Stimulated activated CD8-positive, alpha-beta memory T cell treated with anti-CD3 and anti-CD28 coated beads, Interleukin-4, amount 100 ng/mL, for 1 hour (primary cell): ENCODE results near the gene DNAH9.

Experiments
- DNase-seq, 2 donors: peaks; one replicate each; pipeline ENCODE4 v3.0.0-alpha.2; 2020; ENCODE audit warnings: low read depth in 2 of 2, low spot score in 1 of 2

DNAH9 gene

GRCh38 chr17:11739848-11740247 lies 141.6 kb downstream of the DNAH9 start:
- DNase-seq: no peak

GRCh38 chr17:11742886-11743285 lies 144.6 kb downstream of the DNAH9 start:
- DNase-seq: no peak

- DNase-seq: no peak
These were observed 146.4 kb downstream of the DNAH9 start for GRCh38 chr17:11744696-11745095.

GRCh38 chr17:11747441-11747840 lies 149.2 kb downstream of the DNAH9 start:
- no peak for DNase-seq

GRCh38 chr17:11757815-11758214 lies 159.5 kb downstream of the DNAH9 start:
- DNase-seq: no peak

GRCh38 chr17:11768106-11768505 lies 169.8 kb downstream of the DNAH9 start:
- DNase-seq: no peak

- no peak for DNase-seq
These were observed 170.7 kb downstream of the DNAH9 start for GRCh38 chr17:11768981-11769380.

GRCh38 chr17:11772031-11772430 lies 173.8 kb downstream of the DNAH9 start:
- DNase-seq: no peak

- no peak for DNase-seq
These were observed 181.6 kb downstream of the DNAH9 start for GRCh38 chr17:11779892-11780291.

GRCh38 chr17:11780621-11781020 lies 182.4 kb downstream of the DNAH9 start:
- no peak for DNase-seq

GRCh38 chr17:11786711-11787438 lies 188.6 kb downstream of the DNAH9 start:
- DNase-seq: no peak

- no peak for DNase-seq
These were observed 197.6 kb downstream of the DNAH9 start for GRCh38 chr17:11795906-11796305.

- DNase-seq: no peak
These were observed 199.5 kb downstream of the DNAH9 start for GRCh38 chr17:11797803-11798202.

- DNase-seq: no peak
These were observed 205.1 kb downstream of the DNAH9 start for GRCh38 chr17:11803231-11803969.

- no peak for DNase-seq
These were observed 206.9 kb downstream of the DNAH9 start for GRCh38 chr17:11805138-11805537.

- DNase-seq: no peak
These were observed 207.7 kb downstream of the DNAH9 start for GRCh38 chr17:11805952-11806351.

GRCh38 chr17:11807606-11808005 lies 209.3 kb downstream of the DNAH9 start:
- DNase-seq: no peak

GRCh38 chr17:11813278-11813677 lies 215.0 kb downstream of the DNAH9 start:
- DNase-seq: no peak

- DNase-seq: no peak
These were observed 215.6 kb downstream of the DNAH9 start for GRCh38 chr17:11813871-11814270.

GRCh38 chr17:11814655-11815262 lies 216.5 kb downstream of the DNAH9 start:
- DNase-seq: no peak

GRCh38 chr17:11816409-11816808 lies 218.1 kb downstream of the DNAH9 start:
- DNase-seq: no peak

GRCh38 chr17:11823862-11824261 lies 225.6 kb downstream of the DNAH9 start:
- DNase-seq: no peak
